ENCODE results near the gene DGAT2. TPM values are rescaled to one million over a fixed set of nuclear protein-coding genes. Genes with fewer than 3 reads are reported as not detected.

The DGAT2 gene
- total RNA-seq, 1 donor from 2014 or later, result 1.3 TPM

DNA sequence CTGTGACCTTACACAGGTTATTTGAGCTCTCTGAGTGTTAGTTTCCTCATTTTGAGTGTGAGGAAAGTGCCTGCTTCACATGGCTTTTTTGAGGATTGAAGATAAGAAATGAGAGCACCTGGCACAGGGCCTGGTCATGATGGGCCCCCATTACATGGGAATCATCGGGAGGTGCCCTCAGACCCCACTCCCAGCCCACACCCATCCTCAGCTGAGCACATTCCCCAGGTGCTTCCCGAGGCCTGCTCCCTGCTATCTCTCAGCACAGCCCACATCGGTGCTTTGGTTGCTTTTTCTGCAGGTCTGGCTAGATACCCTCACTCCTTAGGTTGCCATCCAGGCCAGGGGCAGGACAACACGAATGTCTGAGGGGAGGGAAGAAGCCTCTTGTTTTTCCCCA lies 16.6 kb downstream of the DGAT2 start:
- Mint-ChIP-seq H3K27ac (ENCODE audit: unreplicated experiment) (no peak overlapping the region), H3K4me3 (ENCODE audit: unreplicated experiment) (no peak overlapping the region), H3K27me3 (ENCODE audit: low read depth) (no peaks in the 10 kb centered on the region), H3K9me3 (ENCODE audit: low read depth) (no peaks in the 10 kb centered on the region), H3K36me3 (ENCODE audit: low read depth) (no peaks in the 10 kb centered on the region), H3K4me1 (ENCODE audit: low read depth) (no peaks in the 10 kb centered on the region)
- DNase-seq (ENCODE audit: low spot score), result no peak
- TF ChIP-seq, protein P1, sequence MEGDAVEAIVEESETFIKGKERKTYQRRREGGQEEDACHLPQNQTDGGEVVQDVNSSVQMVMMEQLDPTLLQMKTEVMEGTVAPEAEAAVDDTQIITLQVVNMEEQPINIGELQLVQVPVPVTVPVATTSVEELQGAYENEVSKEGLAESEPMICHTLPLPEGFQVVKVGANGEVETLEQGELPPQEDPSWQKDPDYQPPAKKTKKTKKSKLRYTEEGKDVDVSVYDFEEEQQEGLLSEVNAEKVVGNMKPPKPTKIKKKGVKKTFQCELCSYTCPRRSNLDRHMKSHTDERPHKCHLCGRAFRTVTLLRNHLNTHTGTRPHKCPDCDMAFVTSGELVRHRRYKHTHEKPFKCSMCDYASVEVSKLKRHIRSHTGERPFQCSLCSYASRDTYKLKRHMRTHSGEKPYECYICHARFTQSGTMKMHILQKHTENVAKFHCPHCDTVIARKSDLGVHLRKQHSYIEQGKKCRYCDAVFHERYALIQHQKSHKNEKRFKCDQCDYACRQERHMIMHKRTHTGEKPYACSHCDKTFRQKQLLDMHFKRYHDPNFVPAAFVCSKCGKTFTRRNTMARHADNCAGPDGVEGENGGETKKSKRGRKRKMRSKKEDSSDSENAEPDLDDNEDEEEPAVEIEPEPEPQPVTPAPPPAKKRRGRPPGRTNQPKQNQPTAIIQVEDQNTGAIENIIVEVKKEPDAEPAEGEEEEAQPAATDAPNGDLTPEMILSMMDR (IDR thresholded peaks at IDR 0.05), result no peak

DNA sequence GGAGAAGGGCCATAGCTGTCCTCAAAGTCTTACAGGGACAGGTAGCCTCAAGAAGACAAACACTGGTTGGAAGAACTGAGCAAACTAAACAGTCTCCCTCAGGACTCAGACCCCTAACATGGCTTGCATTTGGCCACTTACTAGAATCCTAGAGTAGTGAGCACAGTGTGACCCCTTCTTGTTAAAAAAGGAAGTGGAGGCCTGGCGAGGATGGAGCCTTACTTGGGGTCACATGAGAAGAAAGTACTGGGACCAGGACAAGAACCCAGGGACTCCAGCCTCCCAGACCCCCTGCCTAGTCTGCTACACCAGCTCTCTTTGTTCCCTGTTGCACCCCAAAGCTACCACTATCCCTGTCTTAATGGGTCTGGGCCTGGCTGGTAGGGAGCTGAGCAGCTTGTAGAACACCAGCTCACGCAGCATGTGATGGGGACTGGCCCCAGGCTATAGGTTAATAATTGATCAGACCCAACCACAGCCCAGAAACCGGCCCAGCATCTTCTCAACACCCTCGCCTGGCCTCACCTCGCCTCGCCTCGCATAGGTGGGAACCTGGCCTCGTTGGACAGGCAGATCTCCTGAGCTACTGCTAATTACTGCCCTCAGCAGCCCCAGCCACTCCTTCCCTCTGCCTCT lies 17.6 kb downstream of the DGAT2 start:
- H3K27ac Mint-ChIP-seq (ENCODE audit: unreplicated experiment), result no peak overlapping the region
- no peaks in the 10 kb centered on the region for H3K36me3 Mint-ChIP-seq (ENCODE audit: low read depth)
- no peaks in the 10 kb centered on the region for H3K27me3 Mint-ChIP-seq (ENCODE audit: low read depth)
- TF ChIP-seq, protein P1 (IDR thresholded peaks at IDR 0.05), result no peak
- no peak for DNase-seq (ENCODE audit: low spot score)
- no peak overlapping the region for H3K4me3 Mint-ChIP-seq (ENCODE audit: unreplicated experiment)
- H3K9me3 Mint-ChIP-seq (ENCODE audit: low read depth), result no peaks in the 10 kb centered on the region
- no peaks in the 10 kb centered on the region for H3K4me1 Mint-ChIP-seq (ENCODE audit: low read depth)

DNA sequence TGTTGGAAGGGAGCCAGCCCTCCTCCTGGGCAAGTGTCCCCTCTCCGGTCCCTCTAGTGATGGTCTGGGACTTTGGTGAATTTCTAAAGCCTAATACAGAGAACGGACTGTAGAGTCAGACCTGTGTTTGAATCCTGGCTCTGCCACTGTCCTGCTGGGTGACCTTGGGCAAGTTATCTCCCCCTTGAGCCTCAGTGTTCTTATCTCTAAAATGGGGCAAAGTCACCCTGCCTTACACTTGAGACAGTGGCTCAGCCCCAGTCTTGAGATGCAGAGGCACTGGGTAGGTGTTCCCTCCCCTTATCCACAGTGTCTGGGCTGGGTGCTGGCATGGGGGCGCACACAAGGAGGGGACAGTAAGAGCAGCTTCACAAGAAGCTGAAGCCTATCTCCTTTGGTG lies 20.9 kb downstream of the DGAT2 start:
- Mint-ChIP-seq H3K4me1 (ENCODE audit: low read depth) (no peaks in the 10 kb centered on the region), H3K27me3 (ENCODE audit: low read depth) (no peaks in the 10 kb centered on the region), H3K9me3 (ENCODE audit: low read depth) (no peaks in the 10 kb centered on the region), H3K4me3 (ENCODE audit: unreplicated experiment) (no peak overlapping the region), H3K27ac (ENCODE audit: unreplicated experiment) (no peak overlapping the region), H3K36me3 (ENCODE audit: low read depth) (no peaks in the 10 kb centered on the region)
- TF ChIP-seq, protein P1 (IDR thresholded peaks at IDR 0.05), result no peak
- no peak for DNase-seq (ENCODE audit: low spot score)

DNA sequence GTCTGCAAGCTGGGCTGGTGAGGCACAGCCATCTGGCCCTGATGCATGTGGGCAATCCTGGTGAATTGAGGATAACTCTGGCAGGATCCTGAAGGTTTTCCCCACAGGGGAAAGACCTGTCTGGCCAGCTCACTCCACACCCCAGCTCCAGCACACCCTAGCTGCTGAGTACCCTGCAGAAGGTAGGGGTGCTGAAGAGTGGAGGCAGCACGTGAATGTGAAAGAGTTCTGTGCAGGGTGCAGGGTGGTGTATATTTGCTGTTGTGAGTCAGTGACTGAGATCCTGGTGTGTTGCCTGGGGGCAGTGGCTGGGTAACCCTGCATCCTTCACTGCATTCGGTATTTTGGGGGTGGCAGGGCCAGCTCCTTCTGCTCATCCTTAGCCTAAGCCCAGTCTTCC lies 22.4 kb downstream of the DGAT2 start:
- Mint-ChIP-seq H3K27me3 (ENCODE audit: low read depth) (no peaks in the 10 kb centered on the region), H3K27ac (ENCODE audit: unreplicated experiment) (no peak overlapping the region), H3K4me3 (ENCODE audit: unreplicated experiment) (no peak overlapping the region), H3K36me3 (ENCODE audit: low read depth) (no peaks in the 10 kb centered on the region), H3K4me1 (ENCODE audit: low read depth) (no peaks in the 10 kb centered on the region), H3K9me3 (ENCODE audit: low read depth) (no peaks in the 10 kb centered on the region)
- TF ChIP-seq, protein P1 (IDR thresholded peaks at IDR 0.05), result no peak
- DNase-seq (ENCODE audit: low spot score), result no peak

DNA sequence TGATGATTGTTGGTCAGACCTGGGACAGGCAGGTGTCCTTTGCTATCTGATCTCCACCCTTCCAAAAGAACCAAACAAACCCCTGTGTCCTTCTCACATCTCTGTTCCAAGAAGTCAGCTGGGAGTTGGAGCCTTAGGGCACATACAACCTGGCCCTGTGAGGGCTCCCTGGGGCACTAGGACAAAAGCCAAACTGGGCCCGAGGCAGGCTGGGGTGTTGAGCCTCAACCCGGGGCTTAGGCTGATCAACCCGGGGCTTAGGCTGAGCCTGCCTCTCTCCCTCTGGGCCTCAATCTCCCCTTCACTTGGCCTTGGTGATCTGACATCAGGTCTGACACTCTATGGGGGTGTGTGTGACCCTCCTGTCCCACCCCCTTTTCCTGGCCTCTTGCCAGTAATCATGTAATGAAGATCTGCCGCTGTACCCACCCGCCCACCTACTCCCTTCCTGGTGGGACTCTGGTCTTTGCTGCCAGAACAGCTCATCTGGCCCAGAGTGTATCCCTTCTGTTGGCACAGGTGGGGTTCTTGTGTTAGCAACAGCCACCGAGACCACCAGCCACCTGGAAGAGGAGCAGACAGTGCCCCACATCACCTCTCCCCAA lies 23.7 kb downstream of the DGAT2 start:
- no peaks in the 10 kb centered on the region for H3K36me3 Mint-ChIP-seq (ENCODE audit: low read depth)
- H3K4me3 Mint-ChIP-seq (ENCODE audit: unreplicated experiment), result no peak overlapping the region
- TF ChIP-seq, protein P1 (IDR thresholded peaks at IDR 0.05), result no peak
- H3K4me1 Mint-ChIP-seq (ENCODE audit: low read depth), result no peaks in the 10 kb centered on the region
- H3K27ac Mint-ChIP-seq (ENCODE audit: unreplicated experiment), result no peak overlapping the region
- no peak for DNase-seq (ENCODE audit: low spot score)
- no peaks in the 10 kb centered on the region for H3K9me3 Mint-ChIP-seq (ENCODE audit: low read depth)
- H3K27me3 Mint-ChIP-seq (ENCODE audit: low read depth), result no peaks in the 10 kb centered on the region

Data from chondrocyte (in vitro differentiated cells).